Testis (tissue), 3 donors: ENCODE results near the gene FILIP1. TPM values are rescaled to one million over a fixed set of nuclear protein-coding genes. Genes with fewer than 3 reads are reported as not detected.

Experiments
- DNase-seq: peaks from one replicate; pipeline ENCODE4 v3.0.0-alpha.2; 2019
- H3K27ac ChIP-seq, 2 donors: fragments of 200-600 bp; sonication (generic); one replicate each; pipeline ENCODE4 v1.5.1; 2019
- H3K27me3 ChIP-seq: fragments of 200-600 bp; sonication (generic); one replicate; pipeline ENCODE4 v1.5.1; 2019
- H3K36me3 ChIP-seq: fragments of 200-600 bp; sonication (generic); one replicate; pipeline ENCODE4 v1.5.1; 2017; ENCODE audit warnings: low read depth; ENCODE audit errors: missing control alignments
- H3K4me1 ChIP-seq: fragments of 200-600 bp; sonication (generic); one replicate; pipeline ENCODE4 v1.5.1; 2019
- H3K4me3 ChIP-seq, 2 donors: fragments of 200-600 bp; sonication (generic); one replicate each; pipeline ENCODE4 v1.5.1; 2017 to 2019
- H3K9me3 ChIP-seq: fragments of 200-600 bp; sonication (generic); one replicate; pipeline ENCODE4 v1.5.1; 2017
- POLR2A ChIP-seq: fragments of 450-650 bp; IDR thresholded peaks from one replicate; pipeline ENCODE4 v1.6.1; 2017; ENCODE audit warnings: antibody characterized with exemption, mild to moderate bottlenecking, moderate library complexity
- WGBS, 2 donors: methylation state at CpG; one replicate each; pipeline ENCODE4 v1.1.5; 2018; 5-methylcytosine and 5-hydroxymethylcytosine counted together
- intact Hi-C: fragments of 100-400 bp; cut with DNase I; formaldehyde crosslinking; loops from one replicate; pipeline ENCODE4 v1.15.1; 2023; ENCODE audit warnings: low total_unique reads
- polyA plus RNA-seq: library from polyadenylated mRNA; stranded (reverse); fragments of 350-450 nt; fragmentation: Illumina TruSeq; extraction: RNeasy Lipid Tissue Mini Kit (QIAGEN cat#74804); gene quantifications from one replicate; pipeline ENCODE4 v1.2.3, GENCODE V29; 2014; ENCODE audit warnings: low read depth, low replicate concordance; ENCODE audit not compliant: insufficient read depth
- total RNA-seq, 2 donors: library from RNA; depleted of rRNA; stranded (reverse); fragments of >200 nt; gene quantifications; one replicate each; pipeline ENCODE4 v1.2.3, GENCODE V29; 2016
- TF ChIP-seq, protein P1 (sequence below), 3 experiments: fragments of 450-650 bp in 2 of 3; fragments of 200-600 bp in 1 of 3; sonication (generic) in 1 of 3; IDR thresholded peaks; one replicate each; pipeline ENCODE4 v1.5.1; 2016 to 2019; ENCODE audit warnings: antibody characterized with exemption in 3 of 3, mild to moderate bottlenecking in 2 of 3, moderate library complexity in 1 of 3

FILIP1 gene
- total and polyA plus RNA-seq, 3 donors from 2014 or later, result 2.0 to 3.1 (median 2.7) TPM

DNA sequence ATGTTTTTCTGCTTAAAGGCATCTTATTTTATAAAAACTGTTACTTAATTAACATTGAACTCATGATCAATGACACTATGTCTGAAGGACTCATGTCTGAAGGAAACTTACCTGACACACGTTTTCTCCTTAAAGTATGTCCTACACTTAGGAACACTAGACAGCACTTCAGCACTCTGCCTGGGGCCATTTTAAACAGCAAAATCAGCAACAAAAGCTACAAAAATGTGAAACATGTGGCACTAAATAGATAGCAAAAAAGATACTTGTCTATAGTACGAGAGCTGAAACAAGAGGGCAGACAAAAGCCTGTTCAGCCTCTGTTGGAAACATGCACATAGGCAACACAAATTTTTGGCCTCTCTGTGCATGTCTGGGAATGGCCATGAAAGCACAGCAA lies 115.5 kb downstream of the FILIP1 start:
- H3K4me3 ChIP-seq, result no peak overlapping the region
- H3K9me3 ChIP-seq, result no peaks in the 10 kb centered on the region
- H3K4me1 ChIP-seq, result no peaks in the 10 kb centered on the region
- H3K36me3 ChIP-seq, result no peaks in the 10 kb centered on the region
- intact Hi-C loops, result no loop called here
- no peak for DNase-seq
- no peak overlapping the region for H3K27ac ChIP-seq
- TF ChIP-seq, protein P1, sequence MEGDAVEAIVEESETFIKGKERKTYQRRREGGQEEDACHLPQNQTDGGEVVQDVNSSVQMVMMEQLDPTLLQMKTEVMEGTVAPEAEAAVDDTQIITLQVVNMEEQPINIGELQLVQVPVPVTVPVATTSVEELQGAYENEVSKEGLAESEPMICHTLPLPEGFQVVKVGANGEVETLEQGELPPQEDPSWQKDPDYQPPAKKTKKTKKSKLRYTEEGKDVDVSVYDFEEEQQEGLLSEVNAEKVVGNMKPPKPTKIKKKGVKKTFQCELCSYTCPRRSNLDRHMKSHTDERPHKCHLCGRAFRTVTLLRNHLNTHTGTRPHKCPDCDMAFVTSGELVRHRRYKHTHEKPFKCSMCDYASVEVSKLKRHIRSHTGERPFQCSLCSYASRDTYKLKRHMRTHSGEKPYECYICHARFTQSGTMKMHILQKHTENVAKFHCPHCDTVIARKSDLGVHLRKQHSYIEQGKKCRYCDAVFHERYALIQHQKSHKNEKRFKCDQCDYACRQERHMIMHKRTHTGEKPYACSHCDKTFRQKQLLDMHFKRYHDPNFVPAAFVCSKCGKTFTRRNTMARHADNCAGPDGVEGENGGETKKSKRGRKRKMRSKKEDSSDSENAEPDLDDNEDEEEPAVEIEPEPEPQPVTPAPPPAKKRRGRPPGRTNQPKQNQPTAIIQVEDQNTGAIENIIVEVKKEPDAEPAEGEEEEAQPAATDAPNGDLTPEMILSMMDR (IDR thresholded peaks at IDR 0.05), result no peak
- TF ChIP-seq POLR2A, result no peak
- WGBS, 2 donors, result 49 to 76% methylated on average over 2 of the region's 2 CpGs
- no peaks in the 10 kb centered on the region for H3K27me3 ChIP-seq

DNA sequence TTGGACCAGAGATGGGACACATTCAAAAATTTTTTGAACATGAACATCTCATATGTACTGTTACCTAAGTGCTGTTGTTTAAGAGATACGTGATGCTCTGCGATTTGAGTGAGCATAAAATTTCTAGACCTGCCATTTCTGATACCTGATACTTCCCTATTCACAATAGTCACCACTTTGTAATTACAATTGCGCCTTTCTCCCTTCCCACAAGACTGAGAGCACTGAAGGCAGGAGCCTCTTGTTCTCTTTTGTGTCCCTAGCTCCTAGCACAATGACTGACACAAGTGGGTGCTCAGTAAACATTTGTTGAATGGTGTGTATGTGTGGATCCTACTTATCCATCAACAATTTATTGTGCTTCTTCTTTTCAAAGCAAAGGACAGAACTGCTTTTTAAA lies 116.2 kb downstream of the FILIP1 start:
- intact Hi-C loops, result no loop called here
- WGBS, 2 donors, result 90 to 94% methylated on average over 3 of the region's 3 CpGs
- no peaks in the 10 kb centered on the region for H3K9me3 ChIP-seq

DNA sequence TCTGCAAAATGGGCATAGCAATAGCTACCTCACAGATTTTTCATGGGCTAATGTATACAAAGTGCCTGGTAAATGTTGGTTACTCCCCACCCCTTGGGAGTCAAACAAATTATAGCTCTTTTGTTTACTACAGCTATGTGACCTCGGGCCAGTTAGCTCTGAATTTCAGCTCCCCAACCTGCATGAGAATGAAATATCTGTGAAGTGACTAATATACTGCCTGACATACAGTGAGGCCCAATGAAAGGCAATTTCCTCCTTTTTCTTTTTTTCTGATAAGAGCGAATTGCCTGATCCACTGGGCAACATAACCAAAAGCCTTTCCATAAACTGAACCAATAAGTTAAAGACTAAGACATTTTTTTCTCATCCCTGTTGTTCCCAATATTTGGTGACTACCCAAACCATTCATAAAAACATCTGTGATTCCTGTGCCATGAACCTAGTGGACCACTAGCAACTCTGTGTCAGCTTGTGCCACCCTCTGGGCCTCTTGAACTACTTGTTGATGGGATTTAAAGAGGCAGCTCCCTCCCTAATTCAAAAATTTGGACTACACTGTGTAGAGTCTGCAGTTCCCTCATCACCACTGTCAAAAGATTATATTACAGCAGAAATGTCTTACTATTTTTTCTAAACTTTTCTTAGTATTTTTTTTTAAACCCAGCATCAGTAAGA lies 117.1 kb downstream of the FILIP1 start:
- intact Hi-C loops, result no loop called here
- WGBS, 2 donors, result 72% methylated on average over 2 of the region's 2 CpGs
- no peak overlapping the region for H3K4me3 ChIP-seq
- H3K4me1 ChIP-seq, result no peaks in the 10 kb centered on the region
- H3K9me3 ChIP-seq, result no peaks in the 10 kb centered on the region
- TF ChIP-seq POLR2A, result no peak
- H3K27me3 ChIP-seq, result no peaks in the 10 kb centered on the region
- no peak for DNase-seq
- no peaks in the 10 kb centered on the region for H3K36me3 ChIP-seq
- H3K27ac ChIP-seq, result no peak overlapping the region

More for the DNA sequence above, 116.2 kb downstream of the FILIP1 start:
- Histone ChIP-seq H3K4me3 (no peak overlapping the region), H3K27ac (no peak overlapping the region), H3K36me3 (no peaks in the 10 kb centered on the region), H3K4me1 (no peaks in the 10 kb centered on the region), H3K27me3 (no peaks in the 10 kb centered on the region)
- no peak for DNase-seq
- TF ChIP-seq, protein P1 (IDR thresholded peaks at IDR 0.05), result no peak
- TF ChIP-seq POLR2A, result no peak

DNA sequence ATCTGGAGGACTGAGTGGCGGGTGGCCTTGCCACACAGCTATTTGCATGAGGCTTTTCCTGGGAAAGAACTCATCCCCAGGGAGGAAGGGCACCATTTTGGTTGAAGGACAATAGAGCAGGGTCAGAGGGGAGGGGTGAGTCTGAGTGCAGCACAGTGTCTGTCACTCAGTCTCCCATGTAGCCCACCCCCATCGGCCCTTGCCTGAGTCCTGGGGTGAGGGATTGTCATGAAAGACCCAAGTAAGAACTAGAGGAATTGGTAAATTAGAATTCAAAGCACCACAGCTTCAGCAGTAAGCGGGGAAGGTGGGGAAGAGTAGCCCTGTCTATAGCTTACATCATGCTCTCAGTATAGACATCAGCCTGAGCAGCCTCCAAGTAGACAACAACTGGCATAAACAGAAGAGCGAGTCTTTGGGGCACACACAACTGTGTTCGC lies 118.6 kb downstream of the FILIP1 start:
- H3K9me3 ChIP-seq, result no peaks in the 10 kb centered on the region
- H3K4me3 ChIP-seq, result no peak overlapping the region
- no peaks in the 10 kb centered on the region for H3K27me3 ChIP-seq
- no peak overlapping the region for H3K27ac ChIP-seq
- 85 to 89% methylated on average over 5 of the region's 5 CpGs for WGBS, 2 donors
- intact Hi-C loops, result no loop called here
- no peaks in the 10 kb centered on the region for H3K36me3 ChIP-seq
- no peak for DNase-seq
- TF ChIP-seq POLR2A, result no peak
- no peaks in the 10 kb centered on the region for H3K4me1 ChIP-seq

DNA sequence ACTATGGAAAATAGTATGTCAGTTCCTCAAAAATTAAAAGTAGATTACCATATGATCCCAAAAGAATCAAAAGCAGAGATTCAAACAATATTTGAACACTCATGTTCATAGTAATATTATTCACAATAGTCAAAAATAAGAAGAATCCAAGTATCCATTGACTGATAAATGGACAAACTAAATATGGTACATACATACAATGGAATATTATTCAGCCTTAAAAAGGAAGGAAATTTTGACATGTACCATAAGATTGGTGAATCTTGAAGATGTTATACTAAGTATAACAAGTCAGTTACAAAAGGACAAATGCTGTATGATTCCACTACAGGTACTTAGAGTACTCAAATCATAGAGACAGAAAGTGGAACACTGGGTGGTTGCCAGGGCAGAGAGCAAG lies 120.7 kb downstream of the FILIP1 start:
- no peak for DNase-seq
- no peaks in the 10 kb centered on the region for H3K27me3 ChIP-seq
- H3K36me3 ChIP-seq, result no peaks in the 10 kb centered on the region
- no peak overlapping the region for H3K27ac ChIP-seq
- H3K9me3 ChIP-seq, result no peaks in the 10 kb centered on the region
- intact Hi-C loops, result no loop called here
- H3K4me1 ChIP-seq, result no peaks in the 10 kb centered on the region
- H3K4me3 ChIP-seq, result no peak overlapping the region
- TF ChIP-seq, protein P1 (IDR thresholded peaks at IDR 0.05), result no peak
- TF ChIP-seq POLR2A, result no peak

DNA sequence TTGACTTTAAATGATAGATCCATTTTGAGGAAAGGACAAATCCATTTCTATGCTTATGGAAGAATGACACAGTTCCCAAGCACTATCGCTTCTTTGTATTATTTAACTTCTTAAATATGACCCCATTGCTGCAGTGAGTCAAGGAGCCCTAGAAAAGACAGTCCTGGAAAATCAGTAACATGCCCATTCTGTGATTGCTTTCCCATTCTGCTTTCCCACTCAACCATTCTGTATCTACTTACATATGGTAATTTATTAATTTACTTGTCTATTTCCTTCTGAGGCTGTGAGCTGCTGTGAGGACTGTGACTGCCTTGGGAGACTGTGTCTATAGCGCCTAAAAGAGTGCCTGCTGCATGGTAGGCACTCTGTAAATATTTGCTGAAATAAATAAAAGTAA lies 123.6 kb downstream of the FILIP1 start:
- no peak overlapping the region for H3K27ac ChIP-seq
- TF ChIP-seq, protein P1 (IDR thresholded peaks at IDR 0.05), result no peak
- no peak for TF ChIP-seq POLR2A

More for the DNA sequence above, 123.6 kb downstream of the FILIP1 start:
- intact Hi-C loops, result no loop called here
- no peaks in the 10 kb centered on the region for H3K27me3 ChIP-seq
- WGBS, 2 donors, result 91 to 93% methylated on average over 2 of the region's 2 CpGs
- no peak for DNase-seq
- no peaks in the 10 kb centered on the region for H3K9me3 ChIP-seq
- no peaks in the 10 kb centered on the region for H3K4me1 ChIP-seq
- no peaks in the 10 kb centered on the region for H3K36me3 ChIP-seq
- H3K4me3 ChIP-seq, result no peak overlapping the region
